ENCODE measurements around the gene ITGB5. TPM values are rescaled to one million over a fixed set of nuclear protein-coding genes. Genes with fewer than 3 reads are reported as not detected.

Gene ITGB5
- total and polyA plus RNA-seq, 2 experiments from 2014 or later = 33.9 to 383 TPM

- Histone ChIP-seq H2AFZ (no peak overlapping the region), H3K27ac (no peak overlapping the region), H3K9me3 (ENCODE audit: low read depth) (no peaks in the 10 kb centered on the region), H3K79me2 (ENCODE audit: insufficient read depth) (peaks cover 91% of the 10 kb centered on the region), H4K20me1 (ENCODE audit: insufficient read depth) (no peaks in the 10 kb centered on the region), H3K4me1 (ENCODE audit: insufficient read depth) (peaks cover 59% of the 10 kb centered on the region), H3K4me2 (ENCODE audit: unreplicated experiment) (no peak overlapping the region), H3K9ac (no peak overlapping the region; the same call in 1 of the 2 replicates), H3K27me3 (replicated peaks; ENCODE audit: insufficient read depth) (no peaks in the 10 kb centered on the region), H3K9me2 (ENCODE audit: insufficient read depth) (no peaks in the 10 kb centered on the region), H3K4me3 (no peak overlapping the region), H3F3A (ENCODE audit: insufficient read depth) (peaks cover 52% of the 10 kb centered on the region), H3K36me3 (ENCODE audit: low read depth) (peaks cover 20% of the 10 kb centered on the region)
- in situ Hi-C loops (cut with MboI) = no loop called here
- no peak for TF ChIP-seq EZH2phosphoT487 (IDR thresholded peaks at IDR 0.05; ENCODE audit: insufficient read depth, low read depth)
- no peak for TF ChIP-seq EZH2 (IDR thresholded peaks at IDR 0.05; ENCODE audit: insufficient read depth, poor library complexity, severe bottlenecking)
- WGBS, 2 experiments (ENCODE audit: low coverage in 1 of 2, low lambda C conversion rate in 2 of 2, missing lambda C conversion rate in 2 of 2) = 50 to 51% methylated on average over 12 of the region's 12 CpGs
- DNase-seq = no peak
These were observed 35.3 kb downstream of the ITGB5 start for GRCh38 chr3:124851905-124852304.

GRCh38 chr3:124851136-124851535 lies 36.0 kb downstream of the ITGB5 start:
- TF ChIP-seq EZH2phosphoT487 (IDR thresholded peaks at IDR 0.05; ENCODE audit: insufficient read depth, low read depth) (no peak), EZH2 (IDR thresholded peaks at IDR 0.05; ENCODE audit: insufficient read depth, poor library complexity, severe bottlenecking) (no peak)
- Histone ChIP-seq H3K36me3 (ENCODE audit: low read depth) (peaks cover 18% of the 10 kb centered on the region), H3K4me2 (ENCODE audit: unreplicated experiment) (peak overlapping the region; percentile 69), H4K20me1 (ENCODE audit: insufficient read depth) (no peaks in the 10 kb centered on the region), H3F3A (ENCODE audit: insufficient read depth) (peaks cover 52% of the 10 kb centered on the region), H3K79me2 (ENCODE audit: insufficient read depth) (peaks cover 85% of the 10 kb centered on the region), H3K27me3 (replicated peaks; ENCODE audit: insufficient read depth) (no peaks in the 10 kb centered on the region), H3K4me1 (ENCODE audit: insufficient read depth) (peaks cover 59% of the 10 kb centered on the region), H3K9me2 (ENCODE audit: insufficient read depth) (no peaks in the 10 kb centered on the region), H2AFZ (no peak overlapping the region), H3K9me3 (ENCODE audit: low read depth) (no peaks in the 10 kb centered on the region), H3K27ac (peak overlapping the region; percentile 73), H3K9ac (peak overlapping the region; percentile 57), H3K4me3 (no peak overlapping the region)
- peak; percentile 40 for DNase-seq
- in situ Hi-C loops (cut with MboI) = no loop called here
- WGBS, 2 experiments (ENCODE audit: low coverage in 1 of 2, low lambda C conversion rate in 2 of 2, missing lambda C conversion rate in 2 of 2) = 6 to 17% methylated on average over 3 of the region's 3 CpGs

- Histone ChIP-seq H3K4me3 (no peak overlapping the region), H3K4me2 (ENCODE audit: unreplicated experiment) (peak overlapping the region; percentile 69), H2AFZ (no peak overlapping the region), H3K9ac (peak overlapping the region; percentile 57), H3F3A (ENCODE audit: insufficient read depth) (peaks cover 52% of the 10 kb centered on the region), H4K20me1 (ENCODE audit: insufficient read depth) (no peaks in the 10 kb centered on the region), H3K9me2 (ENCODE audit: insufficient read depth) (no peaks in the 10 kb centered on the region), H3K36me3 (ENCODE audit: low read depth) (peaks cover 13% of the 10 kb centered on the region), H3K4me1 (ENCODE audit: insufficient read depth) (peaks cover 62% of the 10 kb centered on the region), H3K27ac (peak overlapping the region; percentile 73), H3K9me3 (ENCODE audit: low read depth) (no peaks in the 10 kb centered on the region), H3K79me2 (ENCODE audit: insufficient read depth) (peaks cover 80% of the 10 kb centered on the region), H3K27me3 (replicated peaks; ENCODE audit: insufficient read depth) (no peaks in the 10 kb centered on the region)
- WGBS, 2 experiments (ENCODE audit: low coverage in 1 of 2, low lambda C conversion rate in 2 of 2, missing lambda C conversion rate in 2 of 2) = 0 to 4% methylated on average over 2 of the region's 2 CpGs
- peak; percentile 87 for DNase-seq
- in situ Hi-C loops (cut with MboI) = no loop called here
- no peak for TF ChIP-seq EZH2 (IDR thresholded peaks at IDR 0.05; ENCODE audit: insufficient read depth, poor library complexity, severe bottlenecking)
- no peak for TF ChIP-seq EZH2phosphoT487 (IDR thresholded peaks at IDR 0.05; ENCODE audit: insufficient read depth, low read depth)
These were observed 36.5 kb downstream of the ITGB5 start for GRCh38 chr3:124850633-124851032.

GRCh38 chr3:124850212-124850611 lies 37.0 kb downstream of the ITGB5 start:
- peaks cover 10% of the 10 kb centered on the region for H3K36me3 ChIP-seq (ENCODE audit: low read depth)
- DNase-seq = peak; percentile 65
- peak overlapping the region; percentile 69 for H3K4me2 ChIP-seq (ENCODE audit: unreplicated experiment)
- no peak overlapping the region for H2AFZ ChIP-seq
- in situ Hi-C loops (cut with MboI) = no loop called here
- H3F3A ChIP-seq (ENCODE audit: insufficient read depth) = peaks cover 53% of the 10 kb centered on the region
- no peak for TF ChIP-seq EZH2 (IDR thresholded peaks at IDR 0.05; ENCODE audit: insufficient read depth, poor library complexity, severe bottlenecking)
- no peak for TF ChIP-seq EZH2phosphoT487 (IDR thresholded peaks at IDR 0.05; ENCODE audit: insufficient read depth, low read depth)
- H3K4me1 ChIP-seq (ENCODE audit: insufficient read depth) = peaks cover 66% of the 10 kb centered on the region
- H3K9me2 ChIP-seq (ENCODE audit: insufficient read depth) = no peaks in the 10 kb centered on the region
- H4K20me1 ChIP-seq (ENCODE audit: insufficient read depth) = no peaks in the 10 kb centered on the region
- H3K9ac ChIP-seq = peak overlapping the region; percentile 45
- H3K9me3 ChIP-seq (ENCODE audit: low read depth) = no peaks in the 10 kb centered on the region
- 8 to 10% methylated on average over 6 of the region's 6 CpGs for WGBS, 2 experiments (ENCODE audit: low coverage in 1 of 2, low lambda C conversion rate in 2 of 2, missing lambda C conversion rate in 2 of 2)
- no peaks in the 10 kb centered on the region for H3K27me3 ChIP-seq (replicated peaks; ENCODE audit: insufficient read depth)
- peak overlapping the region; percentile 35 for H3K4me3 ChIP-seq
- peak overlapping the region; percentile 73 for H3K27ac ChIP-seq
- H3K79me2 ChIP-seq (ENCODE audit: insufficient read depth) = peaks cover 76% of the 10 kb centered on the region

GRCh38 chr3:124848300-124848699 lies 38.9 kb downstream of the ITGB5 start:
- DNase-seq = no peak
- 97% methylated on average over 9 of the region's 9 CpGs for WGBS, 2 experiments (ENCODE audit: low coverage in 1 of 2, low lambda C conversion rate in 2 of 2, missing lambda C conversion rate in 2 of 2)
- no peak overlapping the region for H2AFZ ChIP-seq
- H3K27me3 ChIP-seq (replicated peaks; ENCODE audit: insufficient read depth) = no peaks in the 10 kb centered on the region
- H3K9me3 ChIP-seq (ENCODE audit: low read depth) = no peaks in the 10 kb centered on the region
- H3F3A ChIP-seq (ENCODE audit: insufficient read depth) = peaks cover 54% of the 10 kb centered on the region
- H3K9me2 ChIP-seq (ENCODE audit: insufficient read depth) = no peaks in the 10 kb centered on the region
- peaks cover 61% of the 10 kb centered on the region for H3K79me2 ChIP-seq (ENCODE audit: insufficient read depth)
- H3K27ac ChIP-seq = no peak overlapping the region
- H3K9ac ChIP-seq = no peak overlapping the region
- no peak for TF ChIP-seq EZH2 (IDR thresholded peaks at IDR 0.05; ENCODE audit: insufficient read depth, poor library complexity, severe bottlenecking)
- TF ChIP-seq EZH2phosphoT487 (IDR thresholded peaks at IDR 0.05; ENCODE audit: insufficient read depth, low read depth) = no peak
- H3K36me3 ChIP-seq (ENCODE audit: low read depth) = no peaks in the 10 kb centered on the region
- in situ Hi-C loops (cut with MboI) = no loop called here
- no peak overlapping the region for H3K4me3 ChIP-seq
- H3K4me2 ChIP-seq (ENCODE audit: unreplicated experiment) = no peak overlapping the region
- H4K20me1 ChIP-seq (ENCODE audit: insufficient read depth) = no peaks in the 10 kb centered on the region
- peaks cover 72% of the 10 kb centered on the region for H3K4me1 ChIP-seq (ENCODE audit: insufficient read depth)
